ENCODE data around the gene ENTHD1. TPM values are rescaled to one million over a fixed set of nuclear protein-coding genes. Genes with fewer than 3 reads are reported as not detected.

Gene ENTHD1
- total and polyA plus RNA-seq, 9 of the 15 experiments (the other 6 are each of a cell fraction or from before 2014, with no cell fraction given): 0.13 to 0.98 (median 0.35) TPM

DNA sequence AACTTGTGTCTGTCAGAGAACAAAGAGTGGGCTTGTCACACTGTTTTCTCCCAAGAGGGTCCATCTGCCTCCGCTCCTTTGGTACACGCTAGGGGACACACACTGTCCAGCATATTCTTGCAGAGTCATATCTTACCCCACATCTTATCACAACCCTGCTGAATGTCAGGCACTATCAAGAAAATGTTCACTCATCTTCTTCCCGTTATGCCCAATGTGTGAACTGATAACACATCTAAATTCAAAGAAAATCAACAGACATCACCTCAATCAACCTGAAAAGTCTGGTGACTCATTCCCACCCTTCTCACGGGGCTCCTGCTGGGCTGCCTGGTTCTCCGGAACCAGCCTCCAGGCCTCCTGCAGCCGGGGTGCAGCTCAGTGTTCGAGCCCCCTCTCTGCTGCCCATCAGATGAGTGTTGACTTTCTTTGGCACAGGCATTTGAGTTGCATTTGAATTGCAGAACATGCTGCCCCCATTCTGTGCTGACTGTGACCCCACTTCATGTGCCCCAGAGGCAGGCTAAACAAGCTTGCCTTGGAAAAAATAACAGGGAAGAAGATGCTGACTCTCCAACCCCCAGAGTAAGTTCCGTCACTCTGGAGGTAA is 26.7 kb upstream of the ENTHD1 start (continued):
- TF ChIP-seq, protein P1, sequence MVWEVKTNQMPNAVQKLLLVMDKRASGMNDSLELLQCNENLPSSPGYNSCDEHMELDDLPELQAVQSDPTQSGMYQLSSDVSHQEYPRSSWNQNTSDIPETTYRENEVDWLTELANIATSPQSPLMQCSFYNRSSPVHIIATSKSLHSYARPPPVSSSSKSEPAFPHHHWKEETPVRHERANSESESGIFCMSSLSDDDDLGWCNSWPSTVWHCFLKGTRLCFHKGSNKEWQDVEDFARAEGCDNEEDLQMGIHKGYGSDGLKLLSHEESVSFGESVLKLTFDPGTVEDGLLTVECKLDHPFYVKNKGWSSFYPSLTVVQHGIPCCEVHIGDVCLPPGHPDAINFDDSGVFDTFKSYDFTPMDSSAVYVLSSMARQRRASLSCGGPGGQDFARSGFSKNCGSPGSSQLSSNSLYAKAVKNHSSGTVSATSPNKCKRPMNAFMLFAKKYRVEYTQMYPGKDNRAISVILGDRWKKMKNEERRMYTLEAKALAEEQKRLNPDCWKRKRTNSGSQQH (CRISPR knock-in tag; IDR thresholded peaks at IDR 0.05): no peak
- TF ChIP-seq ELF4 (CRISPR knock-in tag; IDR thresholded peaks at IDR 0.05) (no peak), NCOA4 (IDR thresholded peaks at IDR 0.05; ENCODE audit: partially characterized antibody) (no peak), ZNF551 (CRISPR knock-in tag; IDR thresholded peaks at IDR 0.05) (no peak), CBX8 (IDR thresholded peaks at IDR 0.05; ENCODE audit: borderline replicate concordance, extremely low read depth, low read depth, low read length, poor library complexity, severe bottlenecking) (no peak), TARDBP (IDR thresholded peaks at IDR 0.05) (no peak), XRCC4 (IDR thresholded peaks at IDR 0.05; ENCODE audit: extremely low read depth, insufficient read depth, insufficient read length) (no peak), KLF10 (CRISPR knock-in tag; IDR thresholded peaks at IDR 0.05) (no peak), ELF2 (CRISPR knock-in tag; IDR thresholded peaks at IDR 0.05) (no peak), NCOA2 (IDR thresholded peaks at IDR 0.05; ENCODE audit: partially characterized antibody in 2 of 2) (peak; percentile 47 to 67), TCF3 (CRISPR knock-in tag; IDR thresholded peaks at IDR 0.05) (peak; percentile 83), ZNF232 (CRISPR knock-in tag; IDR thresholded peaks at IDR 0.05) (no peak), RHOXF2B (CRISPR knock-in tag; conservative IDR thresholded peaks at IDR 0.05) (no peak)
- TF ChIP-seq, protein P2, sequence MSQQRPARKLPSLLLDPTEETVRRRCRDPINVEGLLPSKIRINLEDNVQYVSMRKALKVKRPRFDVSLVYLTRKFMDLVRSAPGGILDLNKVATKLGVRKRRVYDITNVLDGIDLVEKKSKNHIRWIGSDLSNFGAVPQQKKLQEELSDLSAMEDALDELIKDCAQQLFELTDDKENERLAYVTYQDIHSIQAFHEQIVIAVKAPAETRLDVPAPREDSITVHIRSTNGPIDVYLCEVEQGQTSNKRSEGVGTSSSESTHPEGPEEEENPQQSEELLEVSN (IDR thresholded peaks at IDR 0.05; ENCODE audit: borderline replicate concordance in 1 of 2, extremely low read depth in 1 of 2, insufficient read depth in 1 of 2, insufficient read length in 1 of 2, low read depth in 1 of 2, low read length in 1 of 2, poor library complexity in 1 of 2, severe bottlenecking in 1 of 2): no peak
- TF ChIP-seq, protein P3, sequence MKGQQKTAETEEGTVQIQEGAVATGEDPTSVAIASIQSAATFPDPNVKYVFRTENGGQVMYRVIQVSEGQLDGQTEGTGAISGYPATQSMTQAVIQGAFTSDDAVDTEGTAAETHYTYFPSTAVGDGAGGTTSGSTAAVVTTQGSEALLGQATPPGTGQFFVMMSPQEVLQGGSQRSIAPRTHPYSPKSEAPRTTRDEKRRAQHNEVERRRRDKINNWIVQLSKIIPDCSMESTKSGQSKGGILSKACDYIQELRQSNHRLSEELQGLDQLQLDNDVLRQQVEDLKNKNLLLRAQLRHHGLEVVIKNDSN (CRISPR knock-in tag; IDR thresholded peaks at IDR 0.05): no peak
- TF ChIP-seq, protein P4, sequence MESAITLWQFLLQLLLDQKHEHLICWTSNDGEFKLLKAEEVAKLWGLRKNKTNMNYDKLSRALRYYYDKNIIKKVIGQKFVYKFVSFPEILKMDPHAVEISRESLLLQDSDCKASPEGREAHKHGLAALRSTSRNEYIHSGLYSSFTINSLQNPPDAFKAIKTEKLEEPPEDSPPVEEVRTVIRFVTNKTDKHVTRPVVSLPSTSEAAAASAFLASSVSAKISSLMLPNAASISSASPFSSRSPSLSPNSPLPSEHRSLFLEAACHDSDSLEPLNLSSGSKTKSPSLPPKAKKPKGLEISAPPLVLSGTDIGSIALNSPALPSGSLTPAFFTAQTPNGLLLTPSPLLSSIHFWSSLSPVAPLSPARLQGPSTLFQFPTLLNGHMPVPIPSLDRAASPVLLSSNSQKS (CRISPR knock-in tag; IDR thresholded peaks at IDR 0.05): no peak
- TF ChIP-seq, protein P5, sequence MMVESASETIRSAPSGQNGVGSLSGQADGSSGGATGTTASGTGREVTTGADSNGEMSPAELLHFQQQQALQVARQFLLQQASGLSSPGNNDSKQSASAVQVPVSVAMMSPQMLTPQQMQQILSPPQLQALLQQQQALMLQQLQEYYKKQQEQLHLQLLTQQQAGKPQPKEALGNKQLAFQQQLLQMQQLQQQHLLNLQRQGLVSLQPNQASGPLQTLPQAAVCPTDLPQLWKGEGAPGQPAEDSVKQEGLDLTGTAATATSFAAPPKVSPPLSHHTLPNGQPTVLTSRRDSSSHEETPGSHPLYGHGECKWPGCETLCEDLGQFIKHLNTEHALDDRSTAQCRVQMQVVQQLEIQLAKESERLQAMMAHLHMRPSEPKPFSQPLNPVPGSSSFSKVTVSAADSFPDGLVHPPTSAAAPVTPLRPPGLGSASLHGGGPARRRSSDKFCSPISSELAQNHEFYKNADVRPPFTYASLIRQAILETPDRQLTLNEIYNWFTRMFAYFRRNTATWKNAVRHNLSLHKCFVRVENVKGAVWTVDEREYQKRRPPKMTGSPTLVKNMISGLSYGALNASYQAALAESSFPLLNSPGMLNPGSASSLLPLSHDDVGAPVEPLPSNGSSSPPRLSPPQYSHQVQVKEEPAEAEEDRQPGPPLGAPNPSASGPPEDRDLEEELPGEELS (CRISPR knock-in tag; IDR thresholded peaks at IDR 0.05; ENCODE audit: borderline replicate concordance): no peak
- TF ChIP-seq, protein P6, sequence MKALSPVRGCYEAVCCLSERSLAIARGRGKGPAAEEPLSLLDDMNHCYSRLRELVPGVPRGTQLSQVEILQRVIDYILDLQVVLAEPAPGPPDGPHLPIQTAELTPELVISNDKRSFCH (CRISPR knock-in tag; IDR thresholded peaks at IDR 0.05): no peak
- TF ChIP-seq, protein P6 (tag; IDR thresholded peaks at IDR 0.05): no peak

Measured in K562 (cell line).